ENCODE results near the gene NRBP1. TPM values are rescaled to one million over a fixed set of nuclear protein-coding genes. Genes with fewer than 3 reads are reported as not detected.

NRBP1 gene
- total and polyA plus RNA-seq, 9 of the 15 experiments (the other 6 are each of a cell fraction or from before 2014, with no cell fraction given) = 2.9 to 84.5 (median 36.9) TPM

- no peak for TF ChIP-seq TFE3 (CRISPR knock-in tag; IDR thresholded peaks at IDR 0.05)
- no peak for TF ChIP-seq ZNF561 (CRISPR knock-in tag; conservative IDR thresholded peaks at IDR 0.05)
- peak; percentile 26; the same call in 1 of the 2 replicates for TF ChIP-seq OTX1 (CRISPR knock-in tag; IDR thresholded peaks at IDR 0.05)
- peak; percentile 35 for TF ChIP-seq SAP30 (IDR thresholded peaks at IDR 0.05; ENCODE audit: borderline replicate concordance, insufficient read depth, low read depth, low read length, poor library complexity, severe bottlenecking)
- TF ChIP-seq KHSRP (IDR thresholded peaks at IDR 0.05) = no peak
- TF ChIP-seq LCOR (CRISPR knock-in tag; IDR thresholded peaks at IDR 0.05) = peak; percentile 57; the same call in 1 of the 2 replicates
- TF ChIP-seq JUND (IDR thresholded peaks at IDR 0.05; ENCODE audit: borderline replicate concordance, low read depth, low read length) = peak; percentile 30; the same call in 1 of the 2 replicates
- no peak for TF ChIP-seq JUND (tag; IDR thresholded peaks at IDR 0.05; ENCODE audit: borderline replicate concordance, low read depth, low read length)
- no peak for TF ChIP-seq THRAP3 (IDR thresholded peaks at IDR 0.05; ENCODE audit: borderline replicate concordance)
- no peak for TF ChIP-seq ZNF263 (CRISPR knock-in tag; IDR thresholded peaks at IDR 0.05; ENCODE audit: borderline replicate concordance)
- no peak for TF ChIP-seq ETV5 (CRISPR knock-in tag; IDR thresholded peaks at IDR 0.05; ENCODE audit: low read depth)
- TF ChIP-seq KAT2B (IDR thresholded peaks at IDR 0.05; ENCODE audit: low read depth, low read length) = no peak
- TF ChIP-seq HINFP (tag; conservative IDR thresholded peaks at IDR 0.05; ENCODE audit: low read depth) = no peak
- peak; percentile 87; the same call in 1 of the 2 replicates for TF ChIP-seq GATAD2B (IDR thresholded peaks at IDR 0.05; ENCODE audit: borderline replicate concordance)
- TF ChIP-seq NKRF (IDR thresholded peaks at IDR 0.05; ENCODE audit: borderline replicate concordance) = no peak
- TF ChIP-seq ATF7 (IDR thresholded peaks at IDR 0.05) = peak; percentile 32; the same call in 1 of the 2 replicates
- TF ChIP-seq PKNOX1 (IDR thresholded peaks at IDR 0.05) = no peak
- no peak for TF ChIP-seq PYGO2 (tag; IDR thresholded peaks at IDR 0.05)
- TF ChIP-seq SPI1 (IDR thresholded peaks at IDR 0.05; ENCODE audit: borderline replicate concordance, low read depth, low read length) = 0 out of 2 replicates have a peak, but pooled peaks have one; percentile 1
- TF ChIP-seq ZNF217 (CRISPR knock-in tag; IDR thresholded peaks at IDR 0.05) = no peak
- no peak for TF ChIP-seq C11orf30 (IDR thresholded peaks at IDR 0.05; ENCODE audit: low read depth)
Observed at GRCh38 chr2:27379836-27380625, 48.4 kb upstream of the NRBP1 start (continued).

Data from K562 (cell line).